GM18505 (cell line): ENCODE results near the gene MKKS.
A peak's percentile ranks its signal among the peaks of the same experiment; 100 is the strongest.

ENCODE experiments used
- ATAC-seq: cut with Tn5 transposase; IDR thresholded peaks from one replicate; pipeline ENCODE4 v1.9.1; 2021; ENCODE audit not compliant: unreplicated experiment
- POLR2A ChIP-seq: IDR thresholded peaks from 4 replicates; pipeline ENCODE4 v1.6.1; 2011; ENCODE audit warnings: borderline replicate concordance; ENCODE audit not compliant: insufficient read depth, insufficient read length; ENCODE audit errors: extremely low read depth

The MKKS gene

DNA sequence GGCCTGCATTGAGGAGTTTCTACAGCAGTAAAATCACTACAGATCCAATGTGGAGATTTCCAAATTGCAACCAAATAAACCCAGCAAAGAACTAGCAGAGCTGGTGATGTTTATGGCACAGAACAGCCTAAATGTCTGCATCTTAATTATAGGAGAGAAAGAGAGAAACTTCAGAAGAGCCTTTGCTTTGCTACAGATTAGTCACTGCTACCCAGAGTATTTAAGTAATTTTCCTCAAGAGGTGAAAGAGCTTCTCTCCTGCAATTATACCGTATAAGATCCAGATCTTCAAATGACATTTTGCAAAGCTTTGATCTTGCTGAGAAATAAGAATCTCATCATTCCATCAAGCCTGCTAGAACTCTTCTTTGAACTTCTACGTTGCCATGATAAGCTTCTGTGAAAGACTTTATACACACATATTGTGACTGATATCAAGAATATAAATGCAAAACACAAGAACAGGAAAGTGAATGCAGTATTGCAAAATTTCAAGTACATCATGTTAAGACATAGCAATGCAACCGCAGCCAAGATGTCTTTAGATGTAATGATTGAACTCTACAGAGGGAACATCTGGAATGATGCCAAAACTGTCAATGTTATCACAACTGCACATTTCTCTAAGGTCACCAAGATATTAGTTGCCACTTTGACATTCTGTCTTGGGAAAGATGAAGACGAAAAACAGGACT lies 48.0 kb downstream of the MKKS start:
- ATAC-seq, result no peak
- no peak for TF ChIP-seq POLR2A

GRCh38 chr20:10381477-10381876 lies 52.5 kb downstream of the MKKS start:
- no peak for TF ChIP-seq POLR2A
- ATAC-seq, result no peak

GRCh38 chr20:10379761-10380160 lies 54.3 kb downstream of the MKKS start:
- no peak for TF ChIP-seq POLR2A
- no peak for ATAC-seq

- TF ChIP-seq POLR2A, result no peak
- ATAC-seq, result no peak
Observed at GRCh38 chr20:10376270-10377075, 57.5 kb downstream of the MKKS start.

- no peak for TF ChIP-seq POLR2A
Observed at GRCh38 chr20:10375191-10375590, 58.8 kb downstream of the MKKS start.

DNA sequence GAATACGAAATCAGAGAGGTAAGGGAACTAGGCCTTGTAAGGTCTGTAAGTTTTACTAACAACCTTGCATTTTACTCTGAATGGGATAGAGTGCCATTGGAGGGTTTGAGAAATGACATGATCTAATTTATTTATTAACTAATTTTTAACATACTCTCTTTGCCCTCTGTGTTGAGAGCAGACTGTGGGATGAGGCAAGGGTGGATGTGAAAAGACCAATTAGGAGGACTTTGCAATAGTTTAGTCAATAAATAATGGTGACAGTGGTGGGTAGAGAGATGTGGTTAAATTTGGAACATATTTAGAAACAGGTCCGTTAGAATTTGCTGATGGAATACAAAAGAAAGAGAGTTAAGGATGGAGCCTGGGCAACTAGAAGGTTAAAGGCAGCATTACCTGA lies 60.0 kb downstream of the MKKS start:
- ATAC-seq, result no peak
- TF ChIP-seq POLR2A, result no peak

More at GRCh38 chr20:10375191-10375590, 58.8 kb downstream of the MKKS start:
- ATAC-seq, result no peak

DNA sequence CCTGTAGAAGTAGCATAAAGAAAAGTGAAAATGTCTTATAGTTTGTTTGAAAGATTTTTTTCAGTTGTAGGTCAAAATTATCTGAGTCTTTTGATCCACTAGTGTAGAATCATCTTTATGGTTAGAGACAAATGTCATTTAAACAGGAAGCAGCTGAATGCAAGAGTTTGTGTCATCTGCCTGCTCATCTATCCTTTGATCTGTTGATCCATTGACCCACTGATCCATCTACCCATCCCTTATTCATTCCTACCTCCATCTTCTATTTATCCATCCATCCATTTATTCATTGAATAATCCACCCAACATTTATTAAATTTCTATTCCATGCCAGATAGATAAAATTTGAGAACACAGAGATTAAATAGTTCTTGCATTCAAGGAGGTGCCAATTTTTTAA lies 62.6 kb downstream of the MKKS start:
- TF ChIP-seq POLR2A, result no peak
- ATAC-seq, result no peak

GRCh38 chr20:10370091-10370887 lies 63.7 kb downstream of the MKKS start:
- no peak for TF ChIP-seq POLR2A
- ATAC-seq, result no peak

DNA sequence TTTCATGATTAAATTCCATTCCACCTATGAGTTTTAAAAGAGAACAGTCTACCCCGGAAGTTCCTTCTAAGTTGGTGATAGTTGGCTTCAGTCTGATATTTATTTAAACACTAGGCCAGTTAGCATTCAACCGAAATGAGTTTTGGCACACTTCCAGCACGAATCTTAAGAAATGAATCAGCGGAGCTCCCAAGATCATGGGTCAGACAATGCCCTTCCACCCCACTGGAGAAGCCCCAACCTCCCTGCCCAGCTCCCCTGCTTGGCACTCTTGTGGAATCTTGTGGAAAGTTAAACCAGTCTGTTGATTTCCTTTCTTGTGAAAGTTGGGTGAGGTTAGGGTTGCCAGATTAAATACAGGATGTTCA lies 64.3 kb downstream of the MKKS start:
- no peak for ATAC-seq
- no peak for TF ChIP-seq POLR2A

- no peak for TF ChIP-seq POLR2A
- no peak for ATAC-seq
Observed at GRCh38 chr20:10368702-10369041, 65.3 kb downstream of the MKKS start.

GRCh38 chr20:10367943-10368701 lies 65.9 kb downstream of the MKKS start:
- no peak for ATAC-seq

DNA sequence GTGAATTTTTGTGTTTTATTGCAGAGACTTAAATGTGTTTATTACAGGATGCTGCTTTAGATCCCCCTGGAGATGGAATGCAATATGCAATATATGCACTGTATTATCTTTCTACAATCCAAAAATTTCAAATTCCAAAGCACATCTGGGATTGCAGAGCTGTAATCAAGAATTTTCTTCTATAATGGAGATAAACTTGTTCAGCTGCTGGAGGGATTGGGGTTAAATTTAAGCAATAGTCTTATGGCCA lies 66.4 kb downstream of the MKKS start:
- TF ChIP-seq POLR2A, result no peak
- no peak for ATAC-seq

More at GRCh38 chr20:10367943-10368701, 65.9 kb downstream of the MKKS start:
- no peak for TF ChIP-seq POLR2A

DNA sequence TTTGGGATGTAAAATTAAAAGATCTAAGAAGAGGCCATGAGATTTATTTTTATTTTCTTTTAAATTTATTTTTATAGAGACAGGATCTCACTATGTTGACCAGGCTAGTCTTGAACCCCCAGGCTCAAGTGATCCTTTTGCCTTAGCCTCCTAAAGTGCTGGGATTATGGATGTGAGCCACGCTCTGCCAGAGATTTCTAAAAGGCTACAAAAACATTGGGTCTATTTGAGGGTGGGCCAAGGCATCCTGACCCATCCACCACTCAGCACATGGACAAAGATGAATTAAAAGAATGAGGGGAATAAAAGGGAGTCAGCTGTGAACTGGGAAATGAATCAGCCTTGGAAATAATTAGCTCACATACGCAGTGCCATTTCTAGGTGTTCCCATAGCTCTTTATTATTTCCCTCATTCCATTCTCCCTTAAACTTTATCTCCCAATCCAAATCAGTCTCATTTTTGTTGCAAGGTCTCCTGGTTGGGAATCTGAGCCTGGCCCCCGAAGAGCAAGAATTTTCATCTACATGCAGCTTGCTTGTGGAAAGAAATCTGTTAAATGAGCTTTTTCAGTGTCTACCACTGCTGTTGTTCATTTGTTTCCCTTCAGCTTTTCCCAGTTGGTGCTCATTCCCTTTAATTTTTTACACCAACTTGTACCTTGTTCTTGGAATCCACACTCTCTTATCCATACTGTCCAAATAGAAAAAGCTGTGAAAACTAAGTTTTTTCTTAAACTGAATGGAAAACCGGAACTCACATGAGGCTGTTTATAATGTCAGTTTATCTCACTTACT lies 66.9 kb downstream of the MKKS start:
- no peak for TF ChIP-seq POLR2A
- ATAC-seq, result no peak

DNA sequence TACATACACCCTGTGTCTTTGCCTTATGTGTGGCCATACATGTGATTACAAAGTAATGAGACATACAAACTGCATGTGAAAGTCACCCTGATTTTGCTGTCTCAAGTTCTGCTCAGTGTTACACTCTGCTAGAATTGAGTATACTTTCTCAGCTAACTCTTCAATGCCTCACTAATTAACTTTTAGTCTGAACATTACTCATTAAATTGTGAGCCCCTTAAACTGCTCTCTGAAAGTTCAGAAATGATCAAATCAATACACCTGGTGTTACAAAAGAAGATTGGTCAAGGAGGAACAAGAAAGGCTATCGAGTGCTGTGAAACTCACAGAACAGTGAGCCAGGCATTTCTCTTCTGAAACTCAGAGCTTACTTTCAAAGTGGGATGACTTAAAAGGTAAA lies 71.3 kb downstream of the MKKS start:
- TF ChIP-seq POLR2A, result no peak

More for the DNA sequence above, 71.3 kb downstream of the MKKS start:
- ATAC-seq, result peak; percentile 69
